ENCODE measurements around the gene CTDSP1.
A peak's percentile ranks its signal among the peaks of the same experiment; 100 is the strongest.

The CTDSP1 gene

DNA sequence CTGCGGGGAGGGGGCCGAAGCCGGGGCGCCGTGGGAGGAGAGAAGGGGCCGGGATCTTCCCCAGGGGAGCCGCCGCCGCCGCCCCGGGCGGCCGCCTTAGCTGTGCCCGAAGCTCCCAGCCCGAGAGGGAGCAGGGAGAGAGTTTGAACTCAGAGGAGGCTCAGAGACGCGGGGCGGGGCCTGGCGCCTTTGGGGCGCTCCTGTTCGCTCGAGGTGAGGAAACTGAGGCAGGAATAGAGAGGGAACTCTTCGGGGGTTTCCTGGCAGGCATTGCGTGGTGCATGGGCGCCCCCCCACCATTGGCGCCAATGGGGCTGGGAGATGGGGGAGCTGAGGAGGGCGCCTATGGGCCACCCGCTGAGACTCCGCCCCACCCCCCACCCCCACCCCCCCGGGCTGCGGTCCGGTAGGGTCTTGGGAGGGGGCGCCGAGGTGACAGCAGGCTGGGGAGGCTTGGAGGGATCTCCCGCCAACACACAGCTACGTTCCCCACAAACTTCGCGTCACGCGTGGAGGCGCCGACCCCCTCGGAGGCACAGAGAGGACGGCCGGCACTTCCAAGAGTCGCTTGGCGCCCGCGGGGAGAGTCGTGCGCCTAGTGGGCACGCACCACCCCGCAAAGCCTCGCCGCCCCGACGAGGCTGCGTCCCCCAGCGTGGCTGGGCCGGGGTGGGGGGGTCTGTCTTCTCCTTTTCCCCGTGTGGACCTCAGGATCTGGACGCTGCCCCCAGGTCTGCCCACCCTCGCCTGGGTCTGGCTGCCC is 680 bp downstream of the CTDSP1 start:
- DNase-seq: peak; percentile 57

- DNase-seq: peak; percentile 32
Observed at GRCh38 chr2:218400930-218401881, 1.5 kb downstream of the CTDSP1 start.

DNA sequence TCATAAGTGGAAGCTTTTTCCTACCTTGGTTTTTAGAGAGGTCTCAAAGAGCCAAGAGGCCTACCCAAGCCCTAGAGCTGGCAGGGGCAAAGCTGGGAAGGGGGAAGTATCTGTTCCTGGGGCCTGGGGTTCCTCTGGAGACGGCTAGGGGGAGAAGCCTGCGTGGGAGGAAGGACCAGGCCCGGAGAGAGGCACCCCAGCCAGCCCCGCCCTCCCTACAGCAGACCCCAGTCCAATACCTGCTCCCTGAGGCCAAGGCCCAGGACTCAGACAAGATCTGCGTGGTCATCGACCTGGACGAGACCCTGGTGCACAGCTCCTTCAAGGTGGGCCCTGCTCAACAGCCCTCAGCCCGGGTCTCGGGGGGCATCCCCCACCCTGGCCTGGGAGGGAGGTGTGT is 2.2 kb downstream of the CTDSP1 start:
- DNase-seq: no peak

DNA sequence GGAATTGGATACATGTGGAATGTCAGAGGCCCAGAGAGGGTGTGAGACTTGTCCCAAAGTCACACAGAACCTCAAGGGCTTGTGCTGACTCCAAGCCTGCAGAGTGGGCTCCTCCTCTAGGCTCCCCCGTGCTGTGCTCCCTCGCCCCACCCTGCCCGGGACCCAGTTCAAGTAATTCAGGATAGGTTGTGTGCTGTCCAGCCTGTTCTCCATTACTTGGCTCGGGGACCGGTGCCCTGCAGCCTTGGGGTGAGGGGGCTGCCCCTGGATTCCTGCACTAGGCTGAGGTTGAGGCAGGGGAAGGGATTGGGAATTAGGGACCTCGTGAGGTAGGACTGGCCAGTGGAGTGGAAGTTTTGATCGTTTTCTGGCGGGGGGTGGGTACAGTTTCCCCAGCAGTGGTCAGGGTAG is 2.8 kb downstream of the CTDSP1 start:
- DNase-seq: no peak

- no peak for DNase-seq
Observed at GRCh38 chr2:218402911-218403411, 3.3 kb downstream of the CTDSP1 start.

DNA sequence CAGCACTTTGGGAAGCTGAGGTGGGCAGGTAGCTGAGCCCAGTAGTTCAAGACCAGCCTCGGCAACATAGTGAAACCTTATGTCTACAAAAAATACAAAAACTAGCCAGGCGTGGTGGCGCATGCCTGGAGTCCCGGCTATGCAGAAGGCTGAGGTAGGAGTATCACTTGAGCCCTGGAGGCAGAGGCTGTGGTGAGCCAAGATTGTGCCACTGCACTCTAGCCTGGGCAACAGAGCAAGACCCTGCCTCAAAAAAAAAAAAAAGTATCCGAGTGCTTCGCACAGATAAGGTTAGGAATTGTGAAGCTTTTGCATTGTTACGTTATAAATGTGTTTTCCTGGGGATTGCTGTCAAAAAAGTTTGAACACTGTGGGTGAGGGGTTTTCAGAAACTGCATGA is 4.1 kb downstream of the CTDSP1 start:
- DNase-seq: no peak

- DNase-seq: peak; percentile 25
Observed at GRCh38 chr2:218404351-218405085, 4.8 kb downstream of the CTDSP1 start.

GRCh38 chr2:218405086-218405745 is 5.5 kb downstream of the CTDSP1 start:
- DNase-seq: no peak

- DNase-seq: peak; percentile 45
Observed at GRCh38 chr2:218405746-218406208, 6.1 kb downstream of the CTDSP1 start.

DNA sequence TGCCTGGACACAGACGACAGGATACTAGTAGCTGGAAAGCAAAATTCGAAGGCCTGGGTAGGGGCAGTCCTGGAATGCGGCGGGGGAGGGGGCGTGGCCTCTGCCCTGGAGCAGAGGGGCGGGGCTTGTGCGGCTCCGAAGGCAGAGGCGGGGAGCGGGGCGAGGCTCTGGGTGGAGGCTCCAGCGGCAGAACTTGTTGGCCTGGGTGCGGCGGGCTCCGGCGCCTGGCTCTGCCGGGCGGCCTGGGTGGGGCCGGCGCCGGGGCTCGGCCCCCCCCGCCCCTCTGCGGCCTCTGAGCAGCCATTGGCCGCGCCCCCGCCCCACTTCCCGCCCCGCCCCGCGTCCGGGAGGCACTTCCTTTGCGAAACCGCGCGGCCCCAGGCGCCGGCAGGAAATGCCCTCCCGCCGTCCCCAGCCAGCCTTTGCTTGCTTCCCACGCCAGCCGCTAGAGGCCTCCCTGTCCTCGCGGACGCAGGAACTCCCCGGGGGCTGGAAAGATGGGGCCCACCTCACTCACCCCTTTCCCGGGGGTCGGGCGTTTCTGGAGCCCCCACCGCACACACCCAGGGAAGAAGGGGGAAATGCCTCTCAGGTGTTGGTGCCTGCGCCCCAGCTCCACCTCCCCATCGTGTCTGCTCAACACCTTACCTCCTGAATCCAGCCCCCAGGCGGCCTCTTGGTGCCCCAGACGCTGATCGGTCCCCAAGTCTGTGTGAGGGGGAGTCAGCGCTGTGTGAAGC is 6.7 kb downstream of the CTDSP1 start:
- peak; percentile 97 for DNase-seq

DNA sequence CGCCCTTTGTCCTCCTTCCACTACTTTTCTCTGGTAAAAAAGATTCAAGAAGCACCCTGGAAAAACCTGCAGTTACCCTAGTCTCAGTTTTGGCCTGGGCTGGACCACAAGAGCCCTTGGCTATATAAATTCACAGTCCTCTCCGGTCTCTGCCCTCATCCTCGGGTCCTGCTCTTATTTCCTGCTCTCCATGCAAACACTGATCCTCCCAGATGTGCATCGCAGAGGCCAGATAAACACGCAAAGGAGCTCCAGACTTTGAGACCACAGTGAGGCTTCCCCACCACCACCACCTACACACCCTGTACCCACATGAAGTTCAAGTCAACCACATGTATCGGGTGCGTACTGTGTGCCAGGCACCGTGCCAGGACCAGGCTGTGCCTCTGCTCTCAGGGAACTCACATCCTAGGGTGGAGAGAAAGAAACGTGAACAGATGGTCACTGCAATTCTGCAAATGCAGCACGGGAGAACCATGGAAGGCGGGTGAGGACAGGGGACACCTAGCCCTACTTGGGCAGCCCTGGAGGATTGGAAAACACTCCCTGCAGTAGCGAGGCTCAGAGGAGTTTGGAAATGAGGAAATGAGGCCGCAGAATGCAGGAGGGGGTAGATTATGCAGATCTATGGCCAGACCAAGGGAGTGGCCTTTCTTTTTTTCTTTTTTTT is 7.4 kb downstream of the CTDSP1 start:
- peak; percentile 77 for DNase-seq

GRCh38 chr2:218407717-218408116 is 8.0 kb downstream of the CTDSP1 start:
- no peak for DNase-seq

- no peak for DNase-seq
Observed at GRCh38 chr2:218418321-218418716, 18.7 kb downstream of the CTDSP1 start.

DNA sequence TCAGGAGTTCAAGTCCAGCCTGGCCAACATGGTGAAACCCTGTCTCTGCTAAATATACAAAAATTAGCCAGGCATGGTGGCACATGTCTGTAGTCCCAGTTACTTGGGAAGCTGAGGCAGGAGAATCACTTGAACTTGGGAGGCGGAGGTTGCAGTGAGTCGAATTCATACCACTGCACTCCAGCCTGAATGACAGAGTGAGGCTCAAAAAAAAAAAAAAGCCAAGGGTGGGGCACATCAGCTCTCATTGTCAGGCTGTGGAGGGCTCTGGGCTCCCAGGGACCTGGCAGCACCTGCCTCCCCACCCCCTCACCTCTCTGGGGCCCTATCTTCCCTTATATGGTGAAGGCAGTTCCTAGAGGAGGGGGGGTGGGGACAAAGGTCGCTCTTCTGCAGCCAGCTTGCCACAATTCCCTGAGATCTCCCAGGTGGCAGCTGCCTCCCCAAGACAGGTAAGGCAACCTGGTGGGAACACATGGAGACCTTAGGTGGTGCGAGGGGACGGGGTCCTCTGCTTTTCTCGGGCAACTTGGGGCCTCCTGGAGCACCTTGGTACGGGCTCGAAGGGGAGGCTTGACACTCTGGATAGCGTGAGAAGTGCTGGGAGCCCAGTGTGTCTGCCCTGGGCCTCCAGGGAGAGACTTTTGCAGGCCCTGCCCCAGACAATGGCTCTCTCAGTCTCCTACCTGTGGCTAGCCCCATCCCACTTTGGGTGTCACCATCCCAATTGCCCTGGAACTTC is 19.2 kb downstream of the CTDSP1 start, which contains the start of gene VIL1:
Gene VIL1, plus strand, starts transcription at position 407 of the 742 bp plus-strand sequence. CDS start 4,656 bp downstream, outside the sequence.
- DNase-seq: no peak

DNA sequence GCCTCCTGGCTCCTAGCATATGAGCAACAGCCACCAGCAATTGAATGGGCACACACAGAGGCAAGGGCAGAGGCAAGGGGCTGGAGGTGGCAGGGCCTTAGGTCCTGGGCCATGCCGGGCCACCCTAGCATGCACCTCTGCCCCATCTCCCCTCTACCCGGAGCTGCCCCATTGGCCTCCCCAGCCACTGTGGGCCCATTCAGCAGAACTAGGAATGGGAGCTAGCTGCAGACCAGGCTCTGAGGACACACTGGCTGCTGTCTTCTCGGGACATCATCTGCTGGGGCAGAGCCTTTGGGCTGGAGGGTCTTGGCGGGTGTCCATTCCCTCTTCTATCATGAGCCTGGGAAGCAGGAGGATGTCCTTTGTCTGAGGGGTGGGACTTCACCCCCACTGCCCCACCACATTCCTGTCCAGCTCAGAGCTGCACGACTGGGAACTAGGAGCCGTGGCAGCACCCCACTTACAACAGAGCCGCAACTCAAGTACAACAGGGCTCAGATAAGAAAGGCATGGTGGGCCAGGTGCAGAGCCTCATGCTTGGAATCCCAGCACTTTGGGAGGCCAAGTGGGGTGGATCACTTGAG is 20.1 kb downstream of the CTDSP1 start:
- DNase-seq: no peak

GRCh38 chr2:218421027-218421426 is 21.4 kb downstream of the CTDSP1 start:
- DNase-seq: no peak

- DNase-seq: no peak
Observed at GRCh38 chr2:218422403-218423086, 22.9 kb downstream of the CTDSP1 start.

- no peak for DNase-seq
Observed at GRCh38 chr2:218423584-218423983, 23.9 kb downstream of the CTDSP1 start.

DNA sequence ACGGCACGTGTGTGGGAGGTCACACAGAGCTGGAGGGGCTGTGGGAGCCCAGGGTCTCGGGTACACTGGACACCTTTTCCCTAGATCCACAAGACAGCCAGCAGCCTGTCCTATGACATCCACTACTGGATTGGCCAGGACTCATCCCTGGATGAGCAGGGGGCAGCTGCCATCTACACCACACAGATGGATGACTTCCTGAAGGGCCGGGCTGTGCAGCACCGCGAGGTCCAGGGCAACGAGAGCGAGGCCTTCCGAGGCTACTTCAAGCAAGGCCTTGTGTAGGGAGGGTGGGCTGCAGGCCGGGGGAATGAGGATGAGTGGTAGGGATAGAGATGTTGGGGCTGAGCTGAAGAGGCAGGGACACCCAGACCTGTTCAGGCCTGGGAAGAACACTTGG is 25.9 kb downstream of the CTDSP1 start:
- no peak for DNase-seq

Measured in stimulated activated CD8-positive, alpha-beta memory T cell treated with anti-CD3 and anti-CD28 coated beads, Interleukin-4, amount 100 ng/mL, for 48 hours (primary cell).